Keratinocyte (primary cell): ENCODE results near the gene WNT3. TPM values are rescaled to one million over a fixed set of nuclear protein-coding genes. Genes with fewer than 3 reads are reported as not detected.

Experiments used
- DNase-seq: peaks from one replicate; pipeline ENCODE4 v3.0.0-alpha.2; 2011; ENCODE audit warnings: low read depth, missing footprints, low spot score
- FAIRE-seq: peaks from 2 replicates; lab custom pipeline; 2011; peaks lifted over from hg19 to GRCh38; lab: Jason Lieb, UNC
- H2AFZ ChIP-seq: 2 replicates; pipeline ENCODE4 v1.6.0; 2012; ENCODE audit warnings: low read length, control low read depth, inconsistent platforms; ENCODE audit not compliant: control insufficient read depth
- H3K27ac ChIP-seq: 2 replicates; pipeline ENCODE4 v1.5.1; 2011; ENCODE audit warnings: low read length; ENCODE audit not compliant: control insufficient read depth, insufficient read depth
- H3K27me3 ChIP-seq: 3 replicates; pipeline ENCODE4 v1.6.0; 2011; ENCODE audit warnings: low read length; ENCODE audit not compliant: control insufficient read depth, insufficient read depth; ENCODE audit errors: extremely low read depth
- H3K36me3 ChIP-seq, 2 experiments: 2 replicates in 1 of 2; 3 replicates in 1 of 2; pipeline ENCODE4 v1.5.1; 2011; ENCODE audit warnings: low read length in 2 of 2, mild to moderate bottlenecking in 1 of 2; ENCODE audit not compliant: control insufficient read depth in 2 of 2, insufficient read depth in 2 of 2; ENCODE audit errors: extremely low read depth in 1 of 2
- H3K4me1 ChIP-seq: 3 replicates; pipeline ENCODE4 v1.5.1; 2011; ENCODE audit warnings: low read length; ENCODE audit not compliant: control insufficient read depth, insufficient read depth; ENCODE audit errors: extremely low read depth
- H3K4me2 ChIP-seq: 3 replicates; pipeline ENCODE4 v1.6.0; 2011; ENCODE audit warnings: low read depth, low read length; ENCODE audit not compliant: control insufficient read depth, insufficient read depth; ENCODE audit errors: extremely low read depth
- H3K4me3 ChIP-seq, 3 experiments: fragments of 200-600 bp in 1 of 3; sonication (generic) in 1 of 3; 2 replicates in 2 of 3; 3 replicates in 1 of 3; pipeline ENCODE4 v1.5.1; 2011 to 2016; ENCODE audit warnings: low read length in 3 of 3, mild to moderate bottlenecking in 3 of 3, control low read depth in 2 of 3, inconsistent platforms in 1 of 3, low read depth in 1 of 3, mixed read lengths in 1 of 3, mixed run types in 1 of 3, moderate library complexity in 1 of 3; ENCODE audit not compliant: control insufficient read depth in 2 of 3, insufficient read depth in 2 of 3; ENCODE audit errors: extremely low read depth in 1 of 3
- H3K79me2 ChIP-seq: 2 replicates; pipeline ENCODE4 v1.6.0; 2012; ENCODE audit warnings: low read length; ENCODE audit not compliant: control insufficient read depth, insufficient read depth
- H3K9ac ChIP-seq: 3 replicates; pipeline ENCODE4 v1.6.0; 2011; ENCODE audit warnings: low read length; ENCODE audit not compliant: control insufficient read depth, insufficient read depth; ENCODE audit errors: extremely low read depth
- H3K9me1 ChIP-seq: 3 replicates; pipeline ENCODE4 v1.6.0; 2011; ENCODE audit warnings: low read length; ENCODE audit not compliant: control insufficient read depth, insufficient read depth; ENCODE audit errors: extremely low read depth
- H3K9me3 ChIP-seq: 2 replicates; pipeline ENCODE4 v1.5.1; 2012; ENCODE audit warnings: low read depth, low read length; ENCODE audit not compliant: control insufficient read depth
- H4K20me1 ChIP-seq: 3 replicates; pipeline ENCODE4 v1.6.0; 2011; ENCODE audit warnings: low read length; ENCODE audit not compliant: control insufficient read depth, insufficient read depth; ENCODE audit errors: extremely low read depth
- EZH2 ChIP-seq: IDR thresholded peaks from one replicate; pipeline ENCODE4 v1.6.1; 2012; ENCODE audit warnings: inconsistent platforms, mild to moderate bottlenecking, low read length, moderate library complexity
- dilution Hi-C: fragments of 300-500 bp; cut with MboI; formaldehyde crosslinking; loops from one replicate; pipeline ENCODE4 v1.7.0; 2020; ENCODE audit warnings: low sequenced_read_pairs; ENCODE audit not compliant: extremely low pct_ligation_motif_present
- polyA minus RNA-seq, 3 experiments: library from RNA; depleted of rRNA, polyadenylated mRNA; stranded (reverse); fragments of >200 nt; gene quantifications; 1 replicate in 1 of 3; 2 replicates in 1 of 3; 3 replicates in 1 of 3; pipeline ENCODE4 v1.2.3, GENCODE V29; 2011
- polyA plus RNA-seq, 5 experiments: library from polyadenylated mRNA; depleted of rRNA in 3 of 5; stranded (reverse) in 3 of 5; stranded (forward) in 1 of 5; unstranded in 1 of 5; fragments of >200 nt; gene quantifications; 1 replicate in 1 of 5; 2 replicates in 3 of 5; 3 replicates in 1 of 5; pipeline versions ENCODE4 v1.2.1 to v1.2.3, GENCODE V29; 2011 to 2012; ENCODE audit warnings: missing spikeins in 2 of 5, low read depth in 1 of 5, low replicate concordance in 1 of 5
- TF ChIP-seq, protein P1 (sequence below), 3 experiments: IDR thresholded peaks in 1 of 3; conservative IDR thresholded peaks in 1 of 3; optimal IDR thresholded peaks in 1 of 3; 2 replicates in 2 of 3; 3 replicates in 1 of 3; pipeline versions ENCODE3 to v1.5.1; 2011; ENCODE audit warnings: low read length in 3 of 3, mild to moderate bottlenecking in 3 of 3, moderate library complexity in 2 of 3, control low read depth in 1 of 3, inconsistent platforms in 1 of 3; ENCODE audit not compliant: insufficient read depth in 2 of 3; ENCODE audit errors: extremely low read depth in 1 of 3

WNT3 gene, protein sequence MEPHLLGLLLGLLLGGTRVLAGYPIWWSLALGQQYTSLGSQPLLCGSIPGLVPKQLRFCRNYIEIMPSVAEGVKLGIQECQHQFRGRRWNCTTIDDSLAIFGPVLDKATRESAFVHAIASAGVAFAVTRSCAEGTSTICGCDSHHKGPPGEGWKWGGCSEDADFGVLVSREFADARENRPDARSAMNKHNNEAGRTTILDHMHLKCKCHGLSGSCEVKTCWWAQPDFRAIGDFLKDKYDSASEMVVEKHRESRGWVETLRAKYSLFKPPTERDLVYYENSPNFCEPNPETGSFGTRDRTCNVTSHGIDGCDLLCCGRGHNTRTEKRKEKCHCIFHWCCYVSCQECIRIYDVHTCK
- polyA plus RNA-seq (1.9 to 2.8 TPM (median 2.0 TPM) in 3 replicates), polyA minus RNA-seq (1.1 to 2.4 TPM (median 1.8 TPM) in 3 replicates)
- 1.3 TPM for polyA plus RNA-seq (2011; ENCODE audit: low read depth)
- 1.1 and 1.2 TPM in 2 replicates for polyA plus RNA-seq (2011; cell fraction: cytosol; rRNA removed)
- polyA plus RNA-seq (2011; cell fraction: nucleus; rRNA removed) = 4.5 and 5.3 TPM in 2 replicates
- polyA plus RNA-seq (2012; ENCODE audit: low replicate concordance) = 1.2 and 2.1 TPM in 2 replicates
- polyA minus RNA-seq (2011; cell fraction: cytosol; rRNA and poly(A)+ RNA removed) = 1.2 TPM
- 1.2 and 2.2 TPM in 2 replicates for polyA minus RNA-seq (2011; cell fraction: nucleus; rRNA and poly(A)+ RNA removed)

DNA sequence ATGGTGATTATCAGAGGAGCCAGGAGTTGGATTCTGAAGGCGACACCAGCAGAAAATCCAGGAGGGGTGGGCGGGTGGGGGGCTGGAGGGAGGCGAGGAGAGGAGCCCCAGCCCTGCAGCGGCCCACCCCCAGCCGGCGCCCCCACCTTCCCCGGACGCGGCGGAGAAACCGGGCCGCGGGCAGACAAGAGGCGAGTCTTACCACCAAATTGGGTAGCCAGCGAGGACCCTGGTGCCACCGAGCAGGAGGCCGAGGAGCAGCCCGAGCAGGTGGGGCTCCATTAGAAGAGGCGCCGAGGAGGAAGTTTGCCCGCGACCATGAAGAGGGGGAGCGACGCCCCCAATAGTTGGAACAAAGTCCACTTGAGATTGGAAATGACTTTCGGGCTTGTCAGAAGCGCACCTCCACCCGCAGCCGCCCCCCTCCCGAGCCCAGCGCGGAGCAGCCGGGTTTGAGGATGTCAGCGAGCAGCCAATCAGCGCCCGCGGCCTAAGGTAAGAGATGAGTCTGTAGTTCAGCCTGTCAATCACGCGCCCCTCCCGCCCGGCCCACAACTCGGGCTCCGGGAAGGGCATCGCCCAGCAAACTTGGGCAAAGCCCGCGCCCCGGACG, at the start of gene WNT3:
Gene WNT3 (minus strand): TSS at position 377 of the 613 bp plus-strand sequence. CDS start 95 bp downstream, at position 282.
- DNase-seq (no peak), FAIRE-seq (no peak)
- Histone ChIP-seq H3K4me2 (peak within 1 kb of the TSS; percentile 70), H3K9me3 (no peaks in the 10 kb centered on the region), H3K4me1 (peaks cover 29% of the 10 kb centered on the region), H3K36me3 (no peaks in the 10 kb centered on the region), H4K20me1 (no peaks in the 10 kb centered on the region), H3K27ac (no peak within 1 kb of the TSS), H2AFZ (peak within 1 kb of the TSS; percentile 46), H3K9me1 (no peaks in the 10 kb centered on the region), H3K27me3 (peaks cover 48% of the 10 kb centered on the region), H3K4me3 (peak within 1 kb of the TSS; percentile 7 to 54 (median 44)), H3K79me2 (no peaks in the 10 kb centered on the region), H3K9ac (peak within 1 kb of the TSS; percentile 41)
- dilution Hi-C loops = no loop called here
- no peak for TF ChIP-seq EZH2
- TF ChIP-seq, protein P1, sequence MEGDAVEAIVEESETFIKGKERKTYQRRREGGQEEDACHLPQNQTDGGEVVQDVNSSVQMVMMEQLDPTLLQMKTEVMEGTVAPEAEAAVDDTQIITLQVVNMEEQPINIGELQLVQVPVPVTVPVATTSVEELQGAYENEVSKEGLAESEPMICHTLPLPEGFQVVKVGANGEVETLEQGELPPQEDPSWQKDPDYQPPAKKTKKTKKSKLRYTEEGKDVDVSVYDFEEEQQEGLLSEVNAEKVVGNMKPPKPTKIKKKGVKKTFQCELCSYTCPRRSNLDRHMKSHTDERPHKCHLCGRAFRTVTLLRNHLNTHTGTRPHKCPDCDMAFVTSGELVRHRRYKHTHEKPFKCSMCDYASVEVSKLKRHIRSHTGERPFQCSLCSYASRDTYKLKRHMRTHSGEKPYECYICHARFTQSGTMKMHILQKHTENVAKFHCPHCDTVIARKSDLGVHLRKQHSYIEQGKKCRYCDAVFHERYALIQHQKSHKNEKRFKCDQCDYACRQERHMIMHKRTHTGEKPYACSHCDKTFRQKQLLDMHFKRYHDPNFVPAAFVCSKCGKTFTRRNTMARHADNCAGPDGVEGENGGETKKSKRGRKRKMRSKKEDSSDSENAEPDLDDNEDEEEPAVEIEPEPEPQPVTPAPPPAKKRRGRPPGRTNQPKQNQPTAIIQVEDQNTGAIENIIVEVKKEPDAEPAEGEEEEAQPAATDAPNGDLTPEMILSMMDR (optimal IDR thresholded peaks at IDR 0.05 in 1 of 3, IDR thresholded peaks at IDR 0.05 in 1 of 3, conservative IDR thresholded peaks at IDR 0.05 in 1 of 3; ENCODE audit: extremely low read depth in 1 of 3, insufficient read depth in 2 of 3, low read length in 3 of 3) = no peak

DNA sequence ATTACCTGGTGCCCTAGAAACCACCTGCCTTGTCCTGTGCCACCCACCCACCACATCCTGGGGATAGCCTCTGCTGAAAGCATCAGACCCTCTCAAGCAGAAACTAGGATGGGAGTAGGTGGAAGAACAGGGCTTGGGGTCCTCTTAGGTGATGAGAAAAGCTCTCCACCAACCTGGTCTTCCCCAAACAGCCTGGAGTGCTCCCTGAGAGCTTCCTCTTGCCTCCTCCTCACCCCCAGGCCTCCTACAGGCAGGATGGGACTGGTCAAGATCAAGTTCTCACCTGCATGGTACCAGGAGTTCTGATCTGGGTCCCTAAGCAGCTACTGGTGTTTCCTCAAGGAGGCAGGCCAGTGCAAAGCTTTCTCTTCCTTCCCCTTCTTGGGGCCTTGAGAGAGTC, 48.3 kb upstream of the WNT3 start:
- DNase-seq = no peak
- H3K36me3 ChIP-seq = no peaks in the 10 kb centered on the region
- no peaks in the 10 kb centered on the region for H3K27me3 ChIP-seq
- no peak overlapping the region for H3K9ac ChIP-seq
- no peak overlapping the region for H3K27ac ChIP-seq
- dilution Hi-C loops = no loop called here
- no peaks in the 10 kb centered on the region for H3K9me3 ChIP-seq
- H3K79me2 ChIP-seq = no peaks in the 10 kb centered on the region
- H4K20me1 ChIP-seq = no peaks in the 10 kb centered on the region
- no peak for TF ChIP-seq EZH2
- TF ChIP-seq, protein P1 (optimal IDR thresholded peaks at IDR 0.05 in 1 of 3, IDR thresholded peaks at IDR 0.05 in 1 of 3, conservative IDR thresholded peaks at IDR 0.05 in 1 of 3; ENCODE audit: extremely low read depth in 1 of 3, insufficient read depth in 2 of 3, low read length in 3 of 3) = no peak
- H3K4me3 ChIP-seq = no peak overlapping the region
- no peak overlapping the region for H3K4me2 ChIP-seq
- no peak overlapping the region for H2AFZ ChIP-seq
- H3K4me1 ChIP-seq = no peaks in the 10 kb centered on the region
- no peaks in the 10 kb centered on the region for H3K9me1 ChIP-seq
- FAIRE-seq = no peak
